HepG2 (cell line): ENCODE data around the gene ETFA. TPM values are rescaled to one million over a fixed set of nuclear protein-coding genes. Genes with fewer than 3 reads are reported as not detected.

Experiments
- ATAC-seq: fragments of 200-7000 bp; cut with Tn5 transposase; 3 replicates; pipeline ENCODE4 v1.9.1; 2020; ENCODE audit warnings: mild to moderate bottlenecking, moderate library complexity
- BruUV-seq: library from RNA; stranded (reverse); fragments of 400-500 nt; replicated peaks from 2 replicates; lab custom pipeline; 2021; lab: Mats Ljungman, UMichigan
- CTCF ChIA-PET: fragments of 300-600 bp; formaldehyde crosslinking; extraction: SDS; loops from one replicate; lab custom pipeline; 2021; ENCODE audit warnings: low total read pairs, inconsistent platforms, low intra/inter-chr PET ratio; lab: Yijun Ruan, JAX
- POLR2A ChIA-PET: fragments of 350-600 bp; sonication (Branson Sonifier 250); formaldehyde crosslinking; loops from one replicate; lab custom pipeline; 2020; ENCODE audit warnings: antibody characterized with exemption, inconsistent platforms; lab: Yijun Ruan, JAX
- DNase-seq: peaks from one replicate; pipeline ENCODE4 v3.0.0-alpha.2; 2015; ENCODE audit warnings: low spot score
- FAIRE-seq: peaks from 3 replicates; lab custom pipeline; 2011; peaks lifted over from hg19 to GRCh38; lab: Jason Lieb, UNC
- H2AFZ ChIP-seq: one replicate; pipeline ENCODE4 v1.6.1; 2011; ENCODE audit warnings: low read length, inconsistent platforms
- H3K27ac ChIP-seq: fragments of 300-600 bp; 3 replicates; pipeline ENCODE4 v1.8.0; 2011; ENCODE audit warnings: mixed run types, mild to moderate bottlenecking, mixed read lengths, low read length, inconsistent platforms; ENCODE audit not compliant: insufficient read depth; ENCODE audit errors: extremely low read length
- H3K27me3 ChIP-seq, 2 experiments: fragments of 200-600 bp in 1 of 2; 2 replicates in 1 of 2; 3 replicates in 1 of 2; pipeline versions ENCODE4 v1.6.0 to v1.8.0; 2011; ENCODE audit warnings: low read length in 2 of 2, mild to moderate bottlenecking in 2 of 2, moderate library complexity in 2 of 2, inconsistent platforms in 1 of 2; ENCODE audit not compliant: insufficient read depth in 2 of 2, control insufficient read depth in 1 of 2
- H3K36me3 ChIP-seq, 2 experiments: fragments of 200-600 bp in 1 of 2; replicated peaks in 1 of 2; 2 replicates in 1 of 2; 3 replicates in 1 of 2; pipeline versions ENCODE4 v1.5.1 to v1.8.0; 2011; ENCODE audit warnings: low read length in 2 of 2, inconsistent platforms in 1 of 2; ENCODE audit not compliant: insufficient read depth in 2 of 2, control insufficient read depth in 1 of 2
- H3K4me1 ChIP-seq: 2 replicates; pipeline ENCODE4 v1.5.1; 2012; ENCODE audit warnings: low read length, inconsistent platforms; ENCODE audit not compliant: insufficient read depth
- H3K4me2 ChIP-seq: 2 replicates; pipeline ENCODE4 v1.6.0; 2011; ENCODE audit warnings: low read depth, low read length, inconsistent platforms
- H3K4me3 ChIP-seq, 3 experiments: fragments of 200-600 bp in 1 of 3; sonication (generic), shearing (Covaris generic) in 1 of 3; replicated peaks in 1 of 3; 2 replicates each; pipeline ENCODE4 v1.5.1; 2011 to 2016; ENCODE audit warnings: low read length in 3 of 3, inconsistent platforms in 2 of 3, low read depth in 2 of 3, mild to moderate bottlenecking in 2 of 3, control low read depth in 1 of 3, mixed read lengths in 1 of 3; ENCODE audit not compliant: insufficient read depth in 1 of 3
- H3K79me2 ChIP-seq: one replicate; pipeline ENCODE4 v1.6.1; 2011; ENCODE audit warnings: low read length, inconsistent platforms; ENCODE audit not compliant: insufficient read depth
- H3K9ac ChIP-seq: 2 replicates; pipeline ENCODE4 v1.6.0; 2011; ENCODE audit warnings: mild to moderate bottlenecking, low read depth, low read length, inconsistent platforms; ENCODE audit not compliant: insufficient read depth
- H3K9me3 ChIP-seq: 2 replicates; pipeline ENCODE4 v1.5.1; 2012; ENCODE audit warnings: mild to moderate bottlenecking, low read length
- H4K20me1 ChIP-seq: 2 replicates; pipeline ENCODE4 v1.6.0; 2011; ENCODE audit warnings: inconsistent platforms, mild to moderate bottlenecking, low read length, moderate library complexity; ENCODE audit not compliant: insufficient read depth
- GPBP1L1 ChIP-seq: sonication (generic); formaldehyde crosslinking; IDR thresholded peaks from 2 replicates; pipeline ENCODE4 v1.5.0; 2020; ENCODE audit warnings: mild to moderate bottlenecking, missing genetic modification reagents
- HMG20A ChIP-seq: IDR thresholded peaks from 2 replicates; pipeline ENCODE4 v1.6.1; 2016; ENCODE audit warnings: borderline replicate concordance
- MEF2D ChIP-seq: sonication (generic); formaldehyde crosslinking; IDR thresholded peaks from 2 replicates; pipeline ENCODE4 v1.5.1; 2020; ENCODE audit warnings: mild to moderate bottlenecking, missing genetic modification reagents
- RBAK ChIP-seq: sonication (generic); formaldehyde crosslinking; IDR thresholded peaks from 2 replicates; pipeline ENCODE4 v1.5.1; 2020; ENCODE audit warnings: mild to moderate bottlenecking, missing genetic modification reagents
- REL ChIP-seq: sonication (generic); formaldehyde crosslinking; conservative IDR thresholded peaks from 2 replicates; pipeline ENCODE4 v1.8.0; 2022; ENCODE audit warnings: mild to moderate bottlenecking, missing genetic modification reagents, moderate library complexity
- SETDB1 ChIP-seq: sonication (generic); formaldehyde crosslinking; IDR thresholded peaks from 2 replicates; pipeline ENCODE4 v1.5.1; 2020; ENCODE audit warnings: missing genetic modification reagents, mild to moderate bottlenecking, borderline replicate concordance
- SOX13 ChIP-seq, 3 experiments: fragments of 450-650 bp in 1 of 3; sonication (generic) in 1 of 3; formaldehyde crosslinking in 1 of 3; IDR thresholded peaks in 2 of 3; conservative IDR thresholded peaks in 1 of 3; 2 replicates each; pipeline versions ENCODE4 v1.5.0 to v1.6.1; 2016 to 2020; ENCODE audit warnings: antibody characterized with exemption in 1 of 3, mild to moderate bottlenecking in 1 of 3, missing compliant biosample characterization in 1 of 3, missing genetic modification reagents in 1 of 3, moderate library complexity in 1 of 3
- YY1 ChIP-seq: IDR thresholded peaks from 2 replicates; pipeline ENCODE4 v1.6.1; 2011; ENCODE audit warnings: low read length, low read depth, moderate library complexity, mild to moderate bottlenecking; ENCODE audit not compliant: insufficient read depth, insufficient replicate concordance
- ZFP1 ChIP-seq: IDR thresholded peaks from 2 replicates; pipeline ENCODE4 v1.6.1; 2016
- ZMYM3 ChIP-seq: sonication (generic); formaldehyde crosslinking; IDR thresholded peaks from 2 replicates; pipeline ENCODE4 v1.5.1; 2020; ENCODE audit warnings: mild to moderate bottlenecking, missing genetic modification reagents
- ZNF142 ChIP-seq: sonication (generic); formaldehyde crosslinking; IDR thresholded peaks from 2 replicates; pipeline ENCODE4 v1.4.0; 2020; ENCODE audit warnings: missing genetic modification reagents
- ZNF704 ChIP-seq: sonication (generic); formaldehyde crosslinking; IDR thresholded peaks from 2 replicates; pipeline ENCODE4 v1.8.1; 2023; ENCODE audit warnings: mild to moderate bottlenecking, inconsistent platforms, moderate library complexity, missing genetic modification reagents, borderline replicate concordance
- ZSCAN30 ChIP-seq: sonication (generic); formaldehyde crosslinking; IDR thresholded peaks from 2 replicates; pipeline ENCODE4 v1.5.0; 2020; ENCODE audit warnings: mild to moderate bottlenecking, missing genetic modification reagents
- WGBS: methylation state at CpG from one replicate; pipeline ENCODE4 v1.1.6; 2017; ENCODE audit warnings: low lambda C conversion rate; 5-methylcytosine and 5-hydroxymethylcytosine counted together
- in situ Hi-C: cut with HindIII; loops from 2 replicates; pipeline ENCODE4 v1.10.0; 2017; ENCODE audit warnings: low pct_unique_long_range_greater_than_20kb; ENCODE audit not compliant: extremely low pct_ligation_motif_present
- intact Hi-C: fragments of 100-400 bp; cut with micrococcal nuclease; formaldehyde crosslinking; loops from one replicate; pipeline ENCODE4 v1.10.0; 2022; ENCODE audit not compliant: unreplicated experiment
- polyA plus RNA-seq, 8 experiments: library from polyadenylated mRNA; depleted of rRNA in 3 of 8; stranded (reverse) in 7 of 8; unstranded in 1 of 8; fragments of >200 nt; fragmentation: Illumina TruSeq in 4 of 8; extraction: Trizol in 4 of 8; gene quantifications; 2 replicates each; pipeline versions ENCODE4 v1.2.1 to v1.2.3, GENCODE V29; 2011 to 2016; ENCODE audit warnings: low read depth in 4 of 8, missing spikeins in 1 of 8, mixed read lengths in 1 of 8; ENCODE audit not compliant: insufficient read depth in 1 of 8
- total RNA-seq, 5 experiments: library from RNA; depleted of rRNA; stranded (reverse); fragments of >200 nt; fragmentation: Illumina TruSeq; extraction: Trizol; gene quantifications; 2 replicates each; pipeline ENCODE4 v1.2.3, GENCODE V29; 2016; ENCODE audit warnings: low read depth in 1 of 5

Gene ETFA
- total and polyA plus RNA-seq, 2 of the 13 experiments (the other 11 are each of a cell fraction or from before 2014, with no cell fraction given) = 291 to 396 TPM

GRCh38 chr15:76260246-76260938, 50.9 kb downstream of the ETFA start (continued):
- TF ChIP-seq ZMYM3 (CRISPR knock-in tag) (no peak), ZSCAN30 (CRISPR knock-in tag) (no peak), SOX13 (IDR thresholded peaks at IDR 0.05) (no peak), SOX13 (CRISPR knock-in tag; conservative IDR thresholded peaks at IDR 0.05 in 1 of 2, IDR thresholded peaks at IDR 0.05 in 1 of 2) (no peak), ZNF142 (CRISPR knock-in tag) (no peak)

GRCh38 chr15:76259392-76259791, 51.9 kb downstream of the ETFA start:
- Histone ChIP-seq H3K9me3 (no peaks in the 10 kb centered on the region), H3K4me2 (no peak overlapping the region), H3K4me3 (no peak overlapping the region), H3K9ac (no peak overlapping the region), H3K79me2 (no peaks in the 10 kb centered on the region), H3K27ac (no peak overlapping the region), H3K36me3 (peaks cover 11 to 73% of the 10 kb centered on the region in 2 experiments; a peak in 4 of 5 replicates), H3K27me3 (no peaks in the 10 kb centered on the region), H4K20me1 (peaks cover 7% of the 10 kb centered on the region; the same call in 1 of the 2 replicates), H2AFZ (no peak overlapping the region), H3K4me1 (no peaks in the 10 kb centered on the region)
- ChIA-PET CTCF (no interaction called here), POLR2A (no interaction called here)
- no TSS peak for BruUV-seq
- FAIRE-seq (no peak), DNase-seq (no peak), ATAC-seq (peak; percentile 23; the same call in 2 of the 3 replicates)
- in situ Hi-C loops (no loop called here), intact Hi-C loops (no loop called here)
- 96% methylated on average over 8 of the region's 13 CpGs for WGBS
- TF ChIP-seq MEF2D (CRISPR knock-in tag) (no peak), REL (CRISPR knock-in tag) (no peak), ZNF704 (no peak), GPBP1L1 (CRISPR knock-in tag) (no peak), YY1 (no peak), ZFP1 (CRISPR knock-in tag) (no peak), RBAK (CRISPR knock-in tag) (no peak), SETDB1 (CRISPR knock-in tag) (no peak), HMG20A (no peak)
